ENCODE data around the gene FBXO47.

GRCh38 chr17:38961413-38961812 is 5.8 kb downstream of the FBXO47 start:
- TF ChIP-seq CTCF (IDR thresholded peaks at IDR 0.05) (no peak), POLR2A (IDR thresholded peaks at IDR 0.05) (no peak)

Data from testis (tissue), 2 donors.